ENCODE data around the gene MADCAM1. TPM values are rescaled to one million over a fixed set of nuclear protein-coding genes. Genes with fewer than 3 reads are reported as not detected.

Gene MADCAM1
- total RNA-seq, 2 experiments from 2014 or later: 0.24 to 0.37 TPM

DNA sequence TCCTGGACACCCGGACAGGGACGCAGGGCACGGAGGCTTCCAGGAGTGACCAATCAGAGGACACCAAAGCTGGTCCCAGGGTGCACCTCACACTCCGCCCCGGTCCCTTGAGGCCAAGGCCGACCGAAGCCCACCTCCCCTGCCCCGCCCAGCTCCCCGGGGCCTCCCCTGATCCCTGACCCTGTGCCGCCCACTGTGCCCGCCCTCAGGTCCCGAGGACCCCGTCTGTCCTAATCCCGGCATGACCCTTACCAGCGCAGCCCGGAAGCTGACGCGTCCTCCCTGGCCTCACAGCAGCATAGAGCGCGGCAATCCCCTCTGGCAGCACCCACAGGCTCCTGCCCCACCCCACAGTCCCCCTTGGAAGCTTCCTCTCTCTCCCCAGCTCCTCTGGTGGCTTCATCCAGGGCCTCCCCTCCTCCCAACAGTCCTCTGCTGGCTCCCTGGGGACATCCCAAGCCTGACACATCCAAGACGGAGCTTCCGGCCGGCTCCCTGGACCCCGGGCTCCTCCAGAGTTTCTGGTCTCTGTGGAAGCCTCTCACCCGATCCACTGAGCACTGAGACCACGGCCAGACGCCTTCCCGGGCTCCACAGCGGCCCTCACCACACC, 27.9 kb downstream of the MADCAM1 start:
- intact Hi-C loops (cut with micrococcal nuclease): no loop called here
- no peak overlapping the region for H3K4me3 Mint-ChIP-seq
- CTCF ChIA-PET: interaction anchor here (1.0 kb wide), 1 partner anchor 14 kb away, joined by 6 read pairs; no protein-coding TSS in a partner anchor

DNA sequence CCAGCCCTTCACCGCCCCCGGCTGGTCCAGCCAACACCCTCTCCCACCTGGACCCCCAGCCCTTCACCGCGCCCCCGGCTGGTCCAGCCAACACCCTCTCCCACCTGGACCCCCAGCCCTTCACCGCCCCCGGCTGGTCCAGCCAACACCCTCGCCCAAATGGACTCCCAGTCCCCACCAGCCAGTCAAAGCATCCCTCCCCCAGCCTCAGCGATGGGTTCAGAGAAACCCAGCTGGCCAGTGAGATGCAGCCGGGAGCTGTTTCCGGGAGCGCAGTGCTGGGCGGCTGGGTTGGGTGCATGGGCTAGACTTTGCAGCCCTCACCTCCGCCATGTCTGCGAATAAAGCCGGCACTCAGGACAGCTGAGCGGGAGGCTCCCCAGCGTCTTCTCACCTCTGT, 28.7 kb downstream of the MADCAM1 start:
- DNase-seq: no peak
- intact Hi-C loops (cut with micrococcal nuclease): no loop called here
- CTCF ChIA-PET: no interaction called here
- no peaks in the 10 kb centered on the region for H3K9me3 Mint-ChIP-seq
- peaks cover 3% of the 10 kb centered on the region for H3K27me3 Mint-ChIP-seq (ENCODE audit: low read depth)
- H3K36me3 Mint-ChIP-seq (ENCODE audit: low read depth): no peaks in the 10 kb centered on the region
- no peak overlapping the region for H3K4me3 Mint-ChIP-seq
- H3K4me1 Mint-ChIP-seq (ENCODE audit: low read depth): peaks cover 3% of the 10 kb centered on the region
- no peak overlapping the region for H3K27ac Mint-ChIP-seq

More for the DNA sequence above, 27.9 kb downstream of the MADCAM1 start:
- H3K27me3 Mint-ChIP-seq (ENCODE audit: low read depth): peaks cover 3% of the 10 kb centered on the region
- peaks cover 3% of the 10 kb centered on the region for H3K4me1 Mint-ChIP-seq (ENCODE audit: low read depth)
- H3K27ac Mint-ChIP-seq: no peak overlapping the region
- no peaks in the 10 kb centered on the region for H3K36me3 Mint-ChIP-seq (ENCODE audit: low read depth)
- DNase-seq: no peak
- H3K9me3 Mint-ChIP-seq: no peaks in the 10 kb centered on the region

GRCh38 chr19:525857-526419, 29.7 kb downstream of the MADCAM1 start:
- H3K9me3 Mint-ChIP-seq: no peaks in the 10 kb centered on the region
- no peaks in the 10 kb centered on the region for H3K36me3 Mint-ChIP-seq (ENCODE audit: low read depth)
- CTCF ChIA-PET: no interaction called here
- no peak overlapping the region for H3K27ac Mint-ChIP-seq
- peaks cover 9% of the 10 kb centered on the region for H3K4me1 Mint-ChIP-seq (ENCODE audit: low read depth)
- DNase-seq: no peak
- peaks cover 3% of the 10 kb centered on the region for H3K27me3 Mint-ChIP-seq (ENCODE audit: low read depth)
- no peak overlapping the region for H3K4me3 Mint-ChIP-seq
- intact Hi-C loops (cut with micrococcal nuclease): no loop called here

GRCh38 chr19:530134-531008, 34.1 kb downstream of the MADCAM1 start:
- peaks cover 26% of the 10 kb centered on the region for H3K4me1 Mint-ChIP-seq (ENCODE audit: low read depth)
- intact Hi-C loops (cut with micrococcal nuclease): loop anchor here (1.0 to 5.0 kb wide), 5 partner anchors 19 to 132 kb away; partner anchors contain the start of genes BSG, POLRMT, RNF126 and TPGS1
- H3K9me3 Mint-ChIP-seq: no peaks in the 10 kb centered on the region
- no peak for DNase-seq
- CTCF ChIA-PET: interaction anchor here (0.7 to 3.9 kb wide), 4 partner anchors 12 to 866 kb away, joined by 3 to 16 read pairs (median 5); no protein-coding TSS in a partner anchor
- peak overlapping the region; percentile 77 for H3K27ac Mint-ChIP-seq
- H3K27me3 Mint-ChIP-seq (ENCODE audit: low read depth): peaks cover 3% of the 10 kb centered on the region
- H3K36me3 Mint-ChIP-seq (ENCODE audit: low read depth): no peaks in the 10 kb centered on the region
- peak overlapping the region; percentile 77 for H3K4me3 Mint-ChIP-seq

DNA sequence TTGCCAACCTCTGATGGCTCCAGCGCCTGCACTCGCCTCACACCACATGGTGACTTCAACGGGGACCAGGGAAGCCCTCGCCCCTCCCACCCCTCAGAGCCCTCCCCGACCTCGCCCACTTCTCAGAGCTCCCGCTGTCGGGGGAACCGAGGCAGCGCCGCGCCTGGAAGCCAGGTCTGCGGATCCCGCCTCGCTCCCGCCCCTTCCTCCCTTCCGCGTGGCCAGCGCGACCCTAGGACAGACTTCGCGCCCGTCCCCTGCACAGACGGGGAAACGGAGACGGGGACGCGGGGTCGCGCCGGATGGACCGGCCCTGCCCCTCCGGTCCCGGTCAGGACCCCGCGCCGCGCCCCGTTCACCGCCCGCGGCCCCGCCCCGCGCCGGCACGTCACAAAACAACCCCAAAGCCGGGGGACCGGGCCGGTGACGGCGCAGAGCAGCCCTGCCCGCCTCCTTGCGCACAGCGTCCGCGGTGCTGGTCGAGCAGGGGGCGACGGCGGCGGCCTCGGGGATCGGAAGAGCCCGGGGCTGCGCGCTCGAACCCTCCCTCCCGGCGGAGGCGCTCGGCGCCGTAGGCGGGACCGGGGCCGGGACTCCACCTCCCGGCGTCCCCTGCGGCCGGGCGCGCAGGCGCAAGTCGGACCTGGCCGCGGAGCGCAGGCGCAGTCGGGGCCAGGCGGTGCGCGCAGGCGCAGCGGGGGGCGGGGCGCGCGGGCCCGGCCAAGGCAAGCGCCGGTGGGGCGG, 34.9 kb downstream of the MADCAM1 start:
- Mint-ChIP-seq H3K27ac (peak overlapping the region; percentile 77), H3K9me3 (no peaks in the 10 kb centered on the region), H3K27me3 (ENCODE audit: low read depth) (peaks cover 3% of the 10 kb centered on the region), H3K4me3 (peak overlapping the region; percentile 77), H3K36me3 (ENCODE audit: low read depth) (peaks cover 1% of the 10 kb centered on the region), H3K4me1 (ENCODE audit: low read depth) (peaks cover 26% of the 10 kb centered on the region)
- peak; percentile 82 for DNase-seq
- CTCF ChIA-PET: interaction anchor here (1.1 to 3.9 kb wide), 4 partner anchors 10 to 20 kb away, joined by 3 to 32 read pairs (median 12); no protein-coding TSS in a partner anchor
- intact Hi-C loops (cut with micrococcal nuclease): loop anchor here (1.0 to 5.0 kb wide), 5 partner anchors 20 to 131 kb away; partner anchors contain the start of genes BSG, POLRMT, RNF126 and TPGS1

GRCh38 chr19:531753-532560, 35.7 kb downstream of the MADCAM1 start, which contains the start of gene CDC34:
TSS of gene CDC34 (plus strand) at chr19:531760. CDS start at chr19:531932, 172 bp downstream.
- peak within 1 kb of the TSS; percentile 85 for H3K4me3 Mint-ChIP-seq
- H3K9me3 Mint-ChIP-seq: no peaks in the 10 kb centered on the region
- peaks cover 1% of the 10 kb centered on the region for H3K36me3 Mint-ChIP-seq (ENCODE audit: low read depth)
- intact Hi-C loops (cut with micrococcal nuclease): loop anchor here (1.0 to 5.0 kb wide), 5 partner anchors 21 to 130 kb away; partner anchors contain the start of genes BSG, POLRMT, RNF126 and TPGS1
- peaks cover 3% of the 10 kb centered on the region for H3K27me3 Mint-ChIP-seq (ENCODE audit: low read depth)
- CTCF ChIA-PET: interaction anchor here (0.6 to 3.2 kb wide), 3 partner anchors 11 to 123 kb away, joined by 3 to 32 read pairs (median 7); no protein-coding TSS in a partner anchor
- peak within 1 kb of the TSS; percentile 77 for H3K27ac Mint-ChIP-seq
- DNase-seq: no peak
- H3K4me1 Mint-ChIP-seq (ENCODE audit: low read depth): peaks cover 26% of the 10 kb centered on the region

DNA sequence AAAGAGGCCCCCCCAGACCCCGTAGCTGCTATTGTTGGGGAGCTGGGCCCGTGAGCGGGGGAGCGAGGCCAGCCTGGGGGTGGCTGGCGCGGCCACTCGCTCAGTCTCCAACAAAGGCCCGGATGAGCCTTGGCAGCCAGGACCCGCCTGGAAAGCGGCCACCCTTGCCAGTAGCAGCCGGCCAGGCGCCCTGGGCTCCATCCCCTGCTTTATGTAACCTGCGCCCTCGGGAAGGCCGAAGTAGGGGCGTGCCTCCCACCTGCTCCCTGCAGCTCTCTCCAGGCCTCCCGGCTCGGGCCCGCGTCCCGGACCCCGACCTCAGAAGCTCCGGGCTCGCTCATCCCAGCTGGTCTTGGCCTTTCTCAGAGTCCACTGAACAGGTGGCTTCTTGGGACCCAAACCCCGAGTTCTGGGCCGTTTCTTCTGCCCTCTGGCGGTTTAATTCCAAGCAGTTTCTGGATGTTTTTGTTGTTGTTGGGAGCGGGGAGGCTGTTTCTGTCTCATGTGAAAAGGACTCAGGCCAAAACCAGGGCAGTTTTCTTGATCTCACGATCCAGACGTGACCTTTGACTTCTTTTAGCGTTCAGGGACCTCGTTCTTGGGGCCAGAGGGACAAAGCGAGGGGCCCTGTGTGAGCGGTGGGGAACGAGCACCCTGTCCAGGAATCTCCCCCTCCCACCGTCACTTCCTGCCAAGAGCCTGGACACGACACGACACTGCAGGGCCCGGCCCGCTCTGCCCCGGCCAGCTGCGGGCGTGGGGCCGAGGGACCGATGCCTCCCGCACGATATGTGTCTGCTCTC, 36.5 kb downstream of the MADCAM1 start:
- H3K36me3 Mint-ChIP-seq (ENCODE audit: low read depth): peaks cover 1% of the 10 kb centered on the region
- no peaks in the 10 kb centered on the region for H3K9me3 Mint-ChIP-seq
- peak overlapping the region; percentile 83 for H3K27ac Mint-ChIP-seq
- H3K4me1 Mint-ChIP-seq (ENCODE audit: low read depth): peaks cover 26% of the 10 kb centered on the region
- CTCF ChIA-PET: interaction anchor here (0.6 to 3.2 kb wide), 4 partner anchors 11 to 237 kb away, joined by 4 to 32 read pairs (median 6); no protein-coding TSS in a partner anchor
- intact Hi-C loops (cut with micrococcal nuclease): loop anchor here (1.0 to 5.0 kb wide), 2 partner anchors 11 to 130 kb away; partner anchors contain the start of gene RNF126
- peaks cover 3% of the 10 kb centered on the region for H3K27me3 Mint-ChIP-seq (ENCODE audit: low read depth)
- peak overlapping the region; percentile 85 for H3K4me3 Mint-ChIP-seq
- DNase-seq: peak; percentile 63

GRCh38 chr19:533364-534058, 37.2 kb downstream of the MADCAM1 start:
- no peak for DNase-seq
- intact Hi-C loops (cut with micrococcal nuclease): loop anchor here (1.0 to 5.0 kb wide), 2 partner anchors 10 to 129 kb away; partner anchors contain the start of gene RNF126
- CTCF ChIA-PET: interaction anchor here (0.6 to 3.2 kb wide), 3 partner anchors 23 to 236 kb away, joined by 4 to 32 read pairs (median 4); no protein-coding TSS in a partner anchor
- Mint-ChIP-seq H3K4me3 (peak overlapping the region; percentile 85), H3K4me1 (ENCODE audit: low read depth) (peaks cover 24% of the 10 kb centered on the region), H3K27ac (no peak overlapping the region), H3K27me3 (ENCODE audit: low read depth) (peaks cover under 1% of the 10 kb centered on the region), H3K36me3 (ENCODE audit: low read depth) (peaks cover 4% of the 10 kb centered on the region), H3K9me3 (no peaks in the 10 kb centered on the region)

DNA sequence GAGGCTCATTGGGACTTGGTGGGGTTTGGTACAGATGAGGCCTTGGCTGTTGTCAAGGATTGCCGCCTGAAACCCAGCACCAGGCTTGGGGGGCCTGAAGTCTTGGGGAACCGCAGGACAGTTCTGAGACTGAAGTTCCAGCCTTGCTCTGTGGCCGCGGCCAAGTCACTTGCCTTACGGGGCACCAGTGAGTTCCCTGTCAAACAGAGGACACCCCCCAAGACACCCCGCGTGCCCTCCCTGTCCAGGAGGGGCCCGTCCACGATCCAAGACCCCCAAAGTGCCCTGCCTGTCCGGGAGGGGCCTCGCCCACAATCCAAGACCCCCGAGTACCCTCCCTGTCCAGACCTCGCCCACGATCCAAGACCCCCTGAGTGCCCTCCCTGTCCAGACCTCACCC, 37.8 kb downstream of the MADCAM1 start:
- Mint-ChIP-seq H3K36me3 (ENCODE audit: low read depth) (peaks cover 4% of the 10 kb centered on the region), H3K4me1 (ENCODE audit: low read depth) (peaks cover 24% of the 10 kb centered on the region), H3K27ac (no peak overlapping the region), H3K9me3 (no peaks in the 10 kb centered on the region), H3K27me3 (ENCODE audit: low read depth) (no peaks in the 10 kb centered on the region), H3K4me3 (peak overlapping the region; percentile 12)
- CTCF ChIA-PET: interaction anchor here (3.2 kb wide), 1 partner anchor 23 kb away, joined by 32 read pairs; no protein-coding TSS in a partner anchor
- intact Hi-C loops (cut with micrococcal nuclease): loop anchor here (5.0 kb wide), 1 partner anchor 128 kb away; the partner anchor contains the start of gene RNF126
- no peak for DNase-seq

Measured in activated naive CD4-positive, alpha-beta T cell treated with anti-CD3 and anti-CD28 coated beads for 36 hours (primary cell).